ENCODE data around the gene COL23A1. TPM values are rescaled to one million over a fixed set of nuclear protein-coding genes. Genes with fewer than 3 reads are reported as not detected.

Gene COL23A1
- total and polyA plus RNA-seq, 2 experiments from 2014 or later = 4.8 to 8.2 TPM

DNA sequence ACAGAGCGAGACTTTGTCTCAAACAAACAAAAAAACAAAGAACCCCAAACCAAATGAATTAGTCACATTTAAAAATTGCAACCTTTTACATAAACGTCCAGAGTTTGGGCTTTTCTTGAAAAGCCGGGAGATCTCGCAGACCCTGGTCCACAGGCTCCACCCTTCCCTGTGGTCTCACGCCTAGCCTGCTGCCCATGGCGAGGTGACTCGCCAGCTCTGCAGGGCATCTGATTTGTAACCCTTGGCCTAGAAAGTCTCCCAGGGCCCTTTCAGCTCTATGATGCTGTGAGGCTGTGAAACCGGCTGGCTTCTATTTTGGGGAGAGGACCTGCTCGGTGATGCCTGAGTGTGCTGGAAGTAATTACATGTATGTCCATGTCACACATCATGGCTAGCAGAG is 312.8 kb downstream of the COL23A1 start:
- Mint-ChIP-seq H3K4me1 (peaks cover 6% of the 10 kb centered on the region), H3K9me3 (peaks cover 2% of the 10 kb centered on the region; the same call in 2 of the 3 replicates), H3K36me3 (ENCODE audit: low read depth) (no peaks in the 10 kb centered on the region), H3K27ac (no peak overlapping the region), H3K4me3 (no peak overlapping the region), H3K27me3 (ENCODE audit: insufficient read depth, low read depth, poor library complexity) (peaks cover 24% of the 10 kb centered on the region)
- H3K9me2 ChIP-seq (ENCODE audit: insufficient read depth) = no peaks in the 10 kb centered on the region
- no peaks in the 10 kb centered on the region for H3K4me1 ChIP-seq (ENCODE audit: insufficient read depth)
- DNase-seq (ENCODE audit: low spot score) (no peak), ATAC-seq (no peak)
- no peaks in the 10 kb centered on the region for H3K79me2 ChIP-seq (replicated peaks; ENCODE audit: insufficient read depth)
- H3K4me3 ChIP-seq = no peak overlapping the region
- TF ChIP-seq EZH2 (IDR thresholded peaks at IDR 0.05; ENCODE audit: low read depth, unreplicated experiment) (no peak), JUNB (IDR thresholded peaks at IDR 0.05; ENCODE audit: unreplicated experiment) (no peak)
- TF ChIP-seq, protein P1, sequence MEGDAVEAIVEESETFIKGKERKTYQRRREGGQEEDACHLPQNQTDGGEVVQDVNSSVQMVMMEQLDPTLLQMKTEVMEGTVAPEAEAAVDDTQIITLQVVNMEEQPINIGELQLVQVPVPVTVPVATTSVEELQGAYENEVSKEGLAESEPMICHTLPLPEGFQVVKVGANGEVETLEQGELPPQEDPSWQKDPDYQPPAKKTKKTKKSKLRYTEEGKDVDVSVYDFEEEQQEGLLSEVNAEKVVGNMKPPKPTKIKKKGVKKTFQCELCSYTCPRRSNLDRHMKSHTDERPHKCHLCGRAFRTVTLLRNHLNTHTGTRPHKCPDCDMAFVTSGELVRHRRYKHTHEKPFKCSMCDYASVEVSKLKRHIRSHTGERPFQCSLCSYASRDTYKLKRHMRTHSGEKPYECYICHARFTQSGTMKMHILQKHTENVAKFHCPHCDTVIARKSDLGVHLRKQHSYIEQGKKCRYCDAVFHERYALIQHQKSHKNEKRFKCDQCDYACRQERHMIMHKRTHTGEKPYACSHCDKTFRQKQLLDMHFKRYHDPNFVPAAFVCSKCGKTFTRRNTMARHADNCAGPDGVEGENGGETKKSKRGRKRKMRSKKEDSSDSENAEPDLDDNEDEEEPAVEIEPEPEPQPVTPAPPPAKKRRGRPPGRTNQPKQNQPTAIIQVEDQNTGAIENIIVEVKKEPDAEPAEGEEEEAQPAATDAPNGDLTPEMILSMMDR (conservative IDR thresholded peaks at IDR 0.05; ENCODE audit: low read depth in 2 of 2) = no peak
- TF ChIP-seq, protein P2, sequence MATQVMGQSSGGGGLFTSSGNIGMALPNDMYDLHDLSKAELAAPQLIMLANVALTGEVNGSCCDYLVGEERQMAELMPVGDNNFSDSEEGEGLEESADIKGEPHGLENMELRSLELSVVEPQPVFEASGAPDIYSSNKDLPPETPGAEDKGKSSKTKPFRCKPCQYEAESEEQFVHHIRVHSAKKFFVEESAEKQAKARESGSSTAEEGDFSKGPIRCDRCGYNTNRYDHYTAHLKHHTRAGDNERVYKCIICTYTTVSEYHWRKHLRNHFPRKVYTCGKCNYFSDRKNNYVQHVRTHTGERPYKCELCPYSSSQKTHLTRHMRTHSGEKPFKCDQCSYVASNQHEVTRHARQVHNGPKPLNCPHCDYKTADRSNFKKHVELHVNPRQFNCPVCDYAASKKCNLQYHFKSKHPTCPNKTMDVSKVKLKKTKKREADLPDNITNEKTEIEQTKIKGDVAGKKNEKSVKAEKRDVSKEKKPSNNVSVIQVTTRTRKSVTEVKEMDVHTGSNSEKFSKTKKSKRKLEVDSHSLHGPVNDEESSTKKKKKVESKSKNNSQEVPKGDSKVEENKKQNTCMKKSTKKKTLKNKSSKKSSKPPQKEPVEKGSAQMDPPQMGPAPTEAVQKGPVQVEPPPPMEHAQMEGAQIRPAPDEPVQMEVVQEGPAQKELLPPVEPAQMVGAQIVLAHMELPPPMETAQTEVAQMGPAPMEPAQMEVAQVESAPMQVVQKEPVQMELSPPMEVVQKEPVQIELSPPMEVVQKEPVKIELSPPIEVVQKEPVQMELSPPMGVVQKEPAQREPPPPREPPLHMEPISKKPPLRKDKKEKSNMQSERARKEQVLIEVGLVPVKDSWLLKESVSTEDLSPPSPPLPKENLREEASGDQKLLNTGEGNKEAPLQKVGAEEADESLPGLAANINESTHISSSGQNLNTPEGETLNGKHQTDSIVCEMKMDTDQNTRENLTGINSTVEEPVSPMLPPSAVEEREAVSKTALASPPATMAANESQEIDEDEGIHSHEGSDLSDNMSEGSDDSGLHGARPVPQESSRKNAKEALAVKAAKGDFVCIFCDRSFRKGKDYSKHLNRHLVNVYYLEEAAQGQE (IDR thresholded peaks at IDR 0.05; ENCODE audit: unreplicated experiment) = no peak
- H3K4me2 ChIP-seq = no peak overlapping the region
- H3K27ac ChIP-seq (ENCODE audit: low read depth) = no peak overlapping the region
- no peaks in the 10 kb centered on the region for H3K27me3 ChIP-seq (ENCODE audit: insufficient read depth)
- no peaks in the 10 kb centered on the region for H3F3A ChIP-seq (replicated peaks; ENCODE audit: low read depth)
- H4K20me1 ChIP-seq (replicated peaks; ENCODE audit: insufficient read depth) = no peaks in the 10 kb centered on the region
- H2AFZ ChIP-seq = no peak overlapping the region
- H3K36me3 ChIP-seq (ENCODE audit: insufficient read depth) = no peaks in the 10 kb centered on the region

DNA sequence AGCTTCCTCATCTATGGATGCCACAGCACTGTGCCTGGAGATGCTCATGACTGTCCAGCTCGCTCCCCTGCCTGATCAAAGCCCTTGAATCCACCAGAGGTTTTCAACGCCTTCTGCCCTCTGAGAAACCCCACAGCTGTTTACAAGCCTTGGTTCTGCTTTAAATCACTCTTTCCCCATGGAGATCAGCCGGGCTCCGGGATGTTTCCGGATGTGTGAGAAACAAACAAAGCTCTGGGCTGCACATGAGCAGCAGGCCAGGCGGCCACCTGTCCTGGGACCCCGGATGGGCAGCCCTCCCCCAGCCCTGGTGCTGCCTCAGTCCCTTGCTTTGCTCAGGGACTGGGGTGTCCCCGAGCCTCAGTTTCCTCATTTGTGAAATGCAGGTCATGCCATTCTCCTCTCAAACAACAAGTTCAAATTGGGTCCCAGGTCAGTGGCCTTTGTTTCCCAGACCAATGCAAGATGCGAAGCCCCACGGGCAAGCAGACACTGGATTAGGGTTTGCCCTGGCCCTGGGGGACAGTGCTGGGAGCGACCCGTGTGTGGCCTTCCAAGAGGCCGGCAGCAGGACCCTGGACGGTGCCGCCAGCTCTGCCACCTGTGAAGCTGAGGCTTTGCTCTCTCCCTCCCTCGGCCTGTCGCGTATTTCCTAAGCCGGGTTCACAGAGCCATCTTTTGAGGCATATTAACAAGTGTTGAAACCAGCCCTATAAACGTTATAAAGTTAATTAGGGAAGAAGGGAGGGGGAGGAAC is 315.2 kb downstream of the COL23A1 start:
- H3K79me2 ChIP-seq (replicated peaks; ENCODE audit: insufficient read depth) = no peaks in the 10 kb centered on the region
- no peak for ATAC-seq
- H3K27me3 Mint-ChIP-seq (ENCODE audit: insufficient read depth, low read depth, poor library complexity) = peaks cover 26% of the 10 kb centered on the region
- TF ChIP-seq NANOG (IDR thresholded peaks at IDR 0.05; ENCODE audit: borderline replicate concordance) (no peak), STAT1 (IDR thresholded peaks at IDR 0.05; ENCODE audit: unreplicated experiment) (no peak), POLR2AphosphoS5 (IDR thresholded peaks at IDR 0.05; ENCODE audit: low read depth) (no peak), ZNF331 (CRISPR knock-in tag; IDR thresholded peaks at IDR 0.05; ENCODE audit: low read depth) (no peak), EZH2phosphoT487 (IDR thresholded peaks at IDR 0.05; ENCODE audit: unreplicated experiment) (no peak), CREB1 (CRISPR knock-in tag; IDR thresholded peaks at IDR 0.05; ENCODE audit: low read depth) (no peak), EZH2 (IDR thresholded peaks at IDR 0.05; ENCODE audit: low read depth, unreplicated experiment) (no peak), ZNF114 (CRISPR knock-in tag; IDR thresholded peaks at IDR 0.05) (no peak)
- TF ChIP-seq, protein P3, sequence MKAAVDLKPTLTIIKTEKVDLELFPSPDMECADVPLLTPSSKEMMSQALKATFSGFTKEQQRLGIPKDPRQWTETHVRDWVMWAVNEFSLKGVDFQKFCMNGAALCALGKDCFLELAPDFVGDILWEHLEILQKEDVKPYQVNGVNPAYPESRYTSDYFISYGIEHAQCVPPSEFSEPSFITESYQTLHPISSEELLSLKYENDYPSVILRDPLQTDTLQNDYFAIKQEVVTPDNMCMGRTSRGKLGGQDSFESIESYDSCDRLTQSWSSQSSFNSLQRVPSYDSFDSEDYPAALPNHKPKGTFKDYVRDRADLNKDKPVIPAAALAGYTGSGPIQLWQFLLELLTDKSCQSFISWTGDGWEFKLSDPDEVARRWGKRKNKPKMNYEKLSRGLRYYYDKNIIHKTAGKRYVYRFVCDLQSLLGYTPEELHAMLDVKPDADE (IDR thresholded peaks at IDR 0.05) = no peak
- TF ChIP-seq, protein P1 (conservative IDR thresholded peaks at IDR 0.05; ENCODE audit: low read depth in 2 of 2) = no peak

More for the DNA sequence above, 315.2 kb downstream of the COL23A1 start:
- no peaks in the 10 kb centered on the region for H3K9me2 ChIP-seq (ENCODE audit: insufficient read depth)
- no peaks in the 10 kb centered on the region for H3K4me1 ChIP-seq (ENCODE audit: insufficient read depth)
- H3K27ac Mint-ChIP-seq = no peak overlapping the region
- H3K9me3 Mint-ChIP-seq = no peaks in the 10 kb centered on the region; the same call in 2 of the 3 replicates
- no peak overlapping the region for H2AFZ ChIP-seq
- H3K4me3 Mint-ChIP-seq = no peak overlapping the region
- H3K4me3 ChIP-seq = no peak overlapping the region
- H3K36me3 ChIP-seq (ENCODE audit: insufficient read depth) = no peaks in the 10 kb centered on the region
- H4K20me1 ChIP-seq (replicated peaks; ENCODE audit: insufficient read depth) = no peaks in the 10 kb centered on the region
- H3K27ac ChIP-seq (ENCODE audit: low read depth) = no peak overlapping the region
- no peaks in the 10 kb centered on the region; the same call in 2 of the 3 replicates for H3K36me3 Mint-ChIP-seq (ENCODE audit: low read depth)
- no peaks in the 10 kb centered on the region for H3F3A ChIP-seq (replicated peaks; ENCODE audit: low read depth)
- H3K27me3 ChIP-seq (ENCODE audit: insufficient read depth) = no peaks in the 10 kb centered on the region
- no peak for DNase-seq (ENCODE audit: low spot score)
- H3K4me2 ChIP-seq = no peak overlapping the region
- peaks cover 4% of the 10 kb centered on the region for H3K4me1 Mint-ChIP-seq

All from GM23338 (cell line).